22Rv1 (cell line): ENCODE data around the gene THOC5.

Experiments used
- CTCF ChIP-seq: fragments of 450-650 bp; IDR thresholded peaks from 2 replicates; pipeline ENCODE4 v1.5.1; 2017; ENCODE audit warnings: mild to moderate bottlenecking
- ZFX ChIP-seq: fragments of 450-650 bp; IDR thresholded peaks from 2 replicates; pipeline ENCODE4 v1.6.1; 2017; ENCODE audit warnings: antibody characterized with exemption, borderline replicate concordance

- no peak for TF ChIP-seq CTCF
- no peak for TF ChIP-seq ZFX
Observed at GRCh38 chr22:29509298-29509697, 44.3 kb downstream of the THOC5 start.
